RWPE2 (cell line): ENCODE data around the gene TMEM43.

Source experiments
- ATAC-seq: fragments of 200-7000 bp; cut with Tn5 transposase; 3 replicates; pipeline ENCODE4 v1.9.1; 2021; ENCODE audit warnings: low read depth
- DNase-seq: peaks from one replicate; pipeline ENCODE4 v3.0.0-alpha.2; 2020; ENCODE audit warnings: low spot score
- H3K27ac ChIP-seq: fragments of 450-650 bp; 2 replicates; pipeline ENCODE4 v1.5.1; 2017; ENCODE audit warnings: mild to moderate bottlenecking; ENCODE audit not compliant: poor library complexity, severe bottlenecking
- H3K27me3 ChIP-seq: fragments of 250-450 bp; sonication (Bioruptor Pico); 2 replicates; pipeline ENCODE4 v1.5.1; 2021; ENCODE audit warnings: mild to moderate bottlenecking, moderate library complexity; ENCODE audit not compliant: insufficient read depth, poor library complexity, severe bottlenecking
- H3K36me3 ChIP-seq: fragments of 250-450 bp; sonication (Bioruptor Pico); 2 replicates; pipeline ENCODE4 v1.5.1; 2020; ENCODE audit warnings: low read depth, mild to moderate bottlenecking, moderate library complexity
- H3K4me1 ChIP-seq: fragments of 250-450 bp; sonication (Bioruptor Pico); 2 replicates; pipeline ENCODE4 v1.5.1; 2021; ENCODE audit warnings: mild to moderate bottlenecking, moderate library complexity; ENCODE audit not compliant: insufficient read depth, poor library complexity, severe bottlenecking
- H3K4me3 ChIP-seq: fragments of 250-450 bp; sonication (Bioruptor Pico); 2 replicates; pipeline ENCODE4 v1.5.1; 2021; ENCODE audit warnings: mild to moderate bottlenecking, moderate library complexity; ENCODE audit not compliant: severe bottlenecking
- H3K9me3 ChIP-seq: fragments of 250-450 bp; sonication (Bioruptor Pico); 2 replicates; pipeline ENCODE4 v1.5.1; 2021; ENCODE audit warnings: mild to moderate bottlenecking, moderate library complexity; ENCODE audit not compliant: severe bottlenecking
- TF ChIP-seq, protein P1 (sequence below): fragments of 450-650 bp; IDR thresholded peaks from one replicate; pipeline ENCODE4 v1.5.1; 2017; ENCODE audit warnings: mild to moderate bottlenecking, moderate library complexity; ENCODE audit not compliant: poor library complexity, severe bottlenecking

TMEM43 gene

DNA sequence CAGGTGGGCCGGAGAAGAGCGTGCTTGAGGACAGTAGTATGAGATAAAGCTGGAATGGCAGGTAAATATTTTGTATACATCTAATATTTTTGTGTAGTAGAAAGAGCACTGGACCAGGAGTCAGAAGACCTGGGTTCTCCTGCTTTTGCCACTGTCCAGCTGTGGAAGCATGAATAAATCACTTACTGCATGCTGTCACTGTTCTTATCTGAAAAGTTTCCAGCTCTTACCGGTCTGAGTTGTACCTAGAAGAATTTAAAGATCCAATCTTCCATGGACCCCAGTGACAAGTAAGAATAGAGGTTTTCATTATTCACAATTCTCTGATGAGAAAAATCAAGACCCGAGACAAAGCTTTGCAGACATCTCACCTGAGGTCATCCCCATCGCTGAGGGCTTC, 47.6 kb downstream of the TMEM43 start:
- H3K36me3 ChIP-seq = peaks cover 57% of the 10 kb centered on the region
- H3K4me3 ChIP-seq = no peak overlapping the region
- H3K4me1 ChIP-seq = peaks cover 33% of the 10 kb centered on the region
- TF ChIP-seq, protein P1, sequence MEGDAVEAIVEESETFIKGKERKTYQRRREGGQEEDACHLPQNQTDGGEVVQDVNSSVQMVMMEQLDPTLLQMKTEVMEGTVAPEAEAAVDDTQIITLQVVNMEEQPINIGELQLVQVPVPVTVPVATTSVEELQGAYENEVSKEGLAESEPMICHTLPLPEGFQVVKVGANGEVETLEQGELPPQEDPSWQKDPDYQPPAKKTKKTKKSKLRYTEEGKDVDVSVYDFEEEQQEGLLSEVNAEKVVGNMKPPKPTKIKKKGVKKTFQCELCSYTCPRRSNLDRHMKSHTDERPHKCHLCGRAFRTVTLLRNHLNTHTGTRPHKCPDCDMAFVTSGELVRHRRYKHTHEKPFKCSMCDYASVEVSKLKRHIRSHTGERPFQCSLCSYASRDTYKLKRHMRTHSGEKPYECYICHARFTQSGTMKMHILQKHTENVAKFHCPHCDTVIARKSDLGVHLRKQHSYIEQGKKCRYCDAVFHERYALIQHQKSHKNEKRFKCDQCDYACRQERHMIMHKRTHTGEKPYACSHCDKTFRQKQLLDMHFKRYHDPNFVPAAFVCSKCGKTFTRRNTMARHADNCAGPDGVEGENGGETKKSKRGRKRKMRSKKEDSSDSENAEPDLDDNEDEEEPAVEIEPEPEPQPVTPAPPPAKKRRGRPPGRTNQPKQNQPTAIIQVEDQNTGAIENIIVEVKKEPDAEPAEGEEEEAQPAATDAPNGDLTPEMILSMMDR = no peak
- no peaks in the 10 kb centered on the region for H3K27me3 ChIP-seq
- H3K9me3 ChIP-seq = no peaks in the 10 kb centered on the region
- no peak for DNase-seq
- no peak overlapping the region for H3K27ac ChIP-seq
- ATAC-seq = no peak

DNA sequence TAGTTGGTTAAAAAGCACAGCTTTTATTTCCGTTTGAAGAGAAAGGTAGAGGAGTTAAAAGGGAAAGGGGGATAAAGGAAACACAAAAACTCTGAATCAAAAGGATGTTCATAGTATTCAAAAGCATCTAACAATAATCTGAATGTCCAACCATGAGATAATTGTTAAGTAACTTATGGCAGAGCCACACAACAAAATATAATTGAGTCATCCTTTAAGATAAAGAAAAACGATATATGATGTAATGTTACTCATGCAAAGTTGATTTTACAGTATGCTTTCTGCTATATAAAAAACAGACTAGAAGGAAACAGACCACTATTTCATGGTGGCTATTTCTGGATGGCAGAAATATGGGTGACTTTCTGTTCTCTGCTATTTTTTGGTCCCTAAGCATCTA, 49.6 kb downstream of the TMEM43 start:
- H3K27ac ChIP-seq = no peak overlapping the region
- DNase-seq = no peak
- peaks cover 37% of the 10 kb centered on the region for H3K36me3 ChIP-seq
- TF ChIP-seq, protein P1 = no peak
- no peaks in the 10 kb centered on the region for H3K27me3 ChIP-seq
- H3K4me1 ChIP-seq = peaks cover 31% of the 10 kb centered on the region
- no peak overlapping the region for H3K4me3 ChIP-seq
- no peaks in the 10 kb centered on the region for H3K9me3 ChIP-seq
- no peak for ATAC-seq

GRCh38 chr3:14175383-14176037, 50.7 kb downstream of the TMEM43 start:
- TF ChIP-seq, protein P1 = no peak
- H3K27ac ChIP-seq = no peak overlapping the region
- peaks cover 26% of the 10 kb centered on the region for H3K4me1 ChIP-seq
- H3K27me3 ChIP-seq = no peaks in the 10 kb centered on the region
- H3K36me3 ChIP-seq = peaks cover 27% of the 10 kb centered on the region
- H3K9me3 ChIP-seq = no peaks in the 10 kb centered on the region
- no peak overlapping the region for H3K4me3 ChIP-seq
- DNase-seq = no peak
- ATAC-seq = no peak

- Histone ChIP-seq H3K4me1 (peaks cover 25% of the 10 kb centered on the region), H3K36me3 (peaks cover 24% of the 10 kb centered on the region), H3K27ac (peak overlapping the region; percentile 65), H3K4me3 (peak overlapping the region; percentile 57), H3K27me3 (no peaks in the 10 kb centered on the region), H3K9me3 (no peaks in the 10 kb centered on the region)
- TF ChIP-seq, protein P1 = no peak
- DNase-seq (no peak), ATAC-seq (peak; percentile 47)
Observed at GRCh38 chr3:14177580-14178246, 52.9 kb downstream of the TMEM43 start.
